Measurements from ENCODE around the gene NKTR.
"Not testable (repeated sequence)": the region's sequence is repeated elsewhere in the genome, so short reads cannot be mapped to it uniquely, and the experiment has no call there.

NKTR gene

GRCh38 chr3:42597098-42597497, 3.4 kb upstream of the NKTR start:
- not testable (repeated sequence) for DNase-seq

GRCh38 chr3:42600958-42601675, 631 bp downstream of the NKTR start:
- no peak for DNase-seq

GRCh38 chr3:42601896-42602581, 1.6 kb downstream of the NKTR start:
- DNase-seq = no peak

- DNase-seq = no peak
These were observed 2.5 kb downstream of the NKTR start for GRCh38 chr3:42602961-42603360.

- DNase-seq = no peak
These were observed 5.2 kb downstream of the NKTR start for GRCh38 chr3:42605546-42606173.

- no peak for DNase-seq
These were observed 8.1 kb downstream of the NKTR start for GRCh38 chr3:42608581-42608980.

GRCh38 chr3:42610976-42611375, 10.5 kb downstream of the NKTR start:
- no peak for DNase-seq

- DNase-seq = no peak
These were observed 11.7 kb downstream of the NKTR start for GRCh38 chr3:42612217-42612616.

- DNase-seq = no peak
These were observed 12.4 kb downstream of the NKTR start for GRCh38 chr3:42612928-42613327.

GRCh38 chr3:42613462-42613861, 13.0 kb downstream of the NKTR start:
- no peak for DNase-seq

GRCh38 chr3:42631620-42632019, 31.1 kb downstream of the NKTR start:
- DNase-seq = no peak

- no peak for DNase-seq
These were observed 31.7 kb downstream of the NKTR start for GRCh38 chr3:42632146-42632545.

GRCh38 chr3:42633544-42633943, 33.1 kb downstream of the NKTR start:
- no peak for DNase-seq

GRCh38 chr3:42635111-42635510, 34.6 kb downstream of the NKTR start:
- DNase-seq = no peak

- DNase-seq = no peak
These were observed 36.5 kb downstream of the NKTR start for GRCh38 chr3:42637001-42637400.

- DNase-seq = no peak
These were observed 37.9 kb downstream of the NKTR start for GRCh38 chr3:42638339-42638842.

- no peak for DNase-seq
These were observed 38.7 kb downstream of the NKTR start for GRCh38 chr3:42639192-42639591.

GRCh38 chr3:42640129-42640528, 39.6 kb downstream of the NKTR start:
- no peak for DNase-seq

GRCh38 chr3:42640771-42641370, 40.4 kb downstream of the NKTR start:
- no peak for DNase-seq

GRCh38 chr3:42647821-42648459, 47.5 kb downstream of the NKTR start:
- no peak for DNase-seq

GRCh38 chr3:42649006-42649405, 48.5 kb downstream of the NKTR start:
- no peak for DNase-seq

GRCh38 chr3:42649783-42650182, 49.3 kb downstream of the NKTR start:
- DNase-seq = no peak
